HL-60/S4 (cell line): Measurements from ENCODE around the gene SORT1.
"Not testable (repeated sequence)": the region's sequence is repeated elsewhere in the genome, so short reads cannot be mapped to it uniquely, and the experiment has no call there.

ENCODE experiments used
- in situ Hi-C: fragments of 300-500 bp; cut with MboI; formaldehyde crosslinking; loops from 2 replicates; pipeline ENCODE4 v1.14.3; 2022; ENCODE audit warnings: low sequenced_read_pairs

SORT1 gene

GRCh38 chr1:109397581-109398342, at the start of gene SORT1:
SORT1 (minus strand) TSS chr1:109397918; CDS start chr1:109397892, 26 bp downstream.
- in situ Hi-C loops, result no loop called here

GRCh38 chr1:109445949-109446695, 48.4 kb upstream of the SORT1 start:
- in situ Hi-C loops, result not testable (repeated sequence)

GRCh38 chr1:109444346-109444745, 46.6 kb upstream of the SORT1 start:
- in situ Hi-C loops, result no loop called here

DNA sequence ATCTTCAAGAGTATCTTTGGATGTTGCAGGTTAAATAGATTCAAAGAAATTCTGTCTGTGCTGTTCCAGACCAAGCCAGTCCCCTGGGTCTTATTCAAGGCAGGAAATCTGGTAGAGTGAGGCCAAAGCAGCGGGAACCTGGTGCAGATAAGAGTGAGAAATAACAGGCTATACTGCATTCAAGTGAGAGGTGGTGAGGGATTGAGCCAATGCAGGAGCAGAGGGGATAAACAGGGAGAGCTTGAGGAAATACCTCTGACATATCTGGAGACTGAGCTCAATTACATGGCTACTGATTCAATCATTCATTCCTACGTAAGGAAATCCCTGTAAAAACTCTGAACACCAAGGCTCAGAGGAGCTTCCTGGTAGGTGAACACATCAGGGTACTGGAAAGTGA, 45.8 kb upstream of the SORT1 start:
- in situ Hi-C loops, result no loop called here

- in situ Hi-C loops, result no loop called here
These were observed 43.4 kb upstream of the SORT1 start for GRCh38 chr1:109441069-109441468.

GRCh38 chr1:109438798-109439297, 41.1 kb upstream of the SORT1 start:
- in situ Hi-C loops, result no loop called here

DNA sequence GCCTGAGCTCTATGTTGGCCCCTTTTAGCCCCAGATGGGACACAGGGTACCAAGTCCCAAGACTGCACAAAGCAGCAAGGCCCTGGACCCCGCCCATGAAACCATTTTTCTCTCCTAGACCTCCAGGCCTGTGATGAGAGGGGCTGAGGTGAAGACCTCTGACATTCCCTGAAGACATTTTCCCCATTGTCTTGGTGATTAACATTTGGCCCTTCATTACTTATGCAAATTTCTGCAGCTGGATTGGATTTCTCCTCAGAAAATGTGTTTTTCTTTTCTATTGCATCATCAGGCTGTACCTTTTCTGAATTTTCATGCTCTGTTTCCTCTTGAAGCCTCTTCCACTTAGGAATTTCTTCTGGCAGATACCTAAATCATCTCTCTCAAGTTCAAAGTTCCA, 36.8 kb upstream of the SORT1 start:
- in situ Hi-C loops, result no loop called here

DNA sequence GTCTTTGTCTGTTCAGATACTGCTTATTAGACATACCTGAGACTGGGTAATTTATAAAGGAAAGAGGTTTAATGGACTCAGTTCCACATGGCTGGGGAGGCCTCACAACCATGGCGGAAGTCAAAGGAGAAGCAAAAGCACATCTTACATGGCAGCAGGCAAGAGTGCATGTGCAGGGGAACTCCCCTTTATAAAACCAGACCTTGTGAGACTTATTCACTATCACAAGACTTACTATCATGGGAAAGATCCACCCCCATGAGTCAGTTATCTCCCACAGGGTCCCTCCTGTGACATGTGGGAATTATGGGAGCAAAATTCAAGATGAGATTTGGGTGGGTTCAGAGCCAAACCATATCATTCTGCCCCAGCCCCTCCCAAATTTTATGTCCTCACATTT, 35.6 kb upstream of the SORT1 start:
- in situ Hi-C loops, result no loop called here

- in situ Hi-C loops, result no loop called here
These were observed 34.6 kb upstream of the SORT1 start for GRCh38 chr1:109432336-109432735.

DNA sequence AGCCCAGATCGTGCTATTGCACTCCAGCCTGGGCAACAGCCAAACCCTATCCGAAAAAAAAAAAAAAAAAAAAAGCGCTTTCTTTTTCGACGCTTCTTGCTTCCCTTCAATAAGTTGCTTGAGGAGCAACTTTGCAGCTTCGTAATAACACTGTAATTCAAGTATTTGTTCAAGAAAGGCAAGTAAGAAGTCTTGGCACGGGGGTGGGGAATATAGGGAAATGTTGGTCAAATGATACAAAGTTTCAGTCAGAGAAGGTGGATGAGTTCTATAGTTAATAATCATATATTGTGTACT, 29.4 kb upstream of the SORT1 start:
- in situ Hi-C loops, result no loop called here

GRCh38 chr1:109426281-109427170, 28.8 kb upstream of the SORT1 start, which contains the start of gene PSMA5:
PSMA5 (minus strand) TSS chr1:109426448; CDS start chr1:109426330, 118 bp downstream.
- in situ Hi-C loops, result no loop called here

DNA sequence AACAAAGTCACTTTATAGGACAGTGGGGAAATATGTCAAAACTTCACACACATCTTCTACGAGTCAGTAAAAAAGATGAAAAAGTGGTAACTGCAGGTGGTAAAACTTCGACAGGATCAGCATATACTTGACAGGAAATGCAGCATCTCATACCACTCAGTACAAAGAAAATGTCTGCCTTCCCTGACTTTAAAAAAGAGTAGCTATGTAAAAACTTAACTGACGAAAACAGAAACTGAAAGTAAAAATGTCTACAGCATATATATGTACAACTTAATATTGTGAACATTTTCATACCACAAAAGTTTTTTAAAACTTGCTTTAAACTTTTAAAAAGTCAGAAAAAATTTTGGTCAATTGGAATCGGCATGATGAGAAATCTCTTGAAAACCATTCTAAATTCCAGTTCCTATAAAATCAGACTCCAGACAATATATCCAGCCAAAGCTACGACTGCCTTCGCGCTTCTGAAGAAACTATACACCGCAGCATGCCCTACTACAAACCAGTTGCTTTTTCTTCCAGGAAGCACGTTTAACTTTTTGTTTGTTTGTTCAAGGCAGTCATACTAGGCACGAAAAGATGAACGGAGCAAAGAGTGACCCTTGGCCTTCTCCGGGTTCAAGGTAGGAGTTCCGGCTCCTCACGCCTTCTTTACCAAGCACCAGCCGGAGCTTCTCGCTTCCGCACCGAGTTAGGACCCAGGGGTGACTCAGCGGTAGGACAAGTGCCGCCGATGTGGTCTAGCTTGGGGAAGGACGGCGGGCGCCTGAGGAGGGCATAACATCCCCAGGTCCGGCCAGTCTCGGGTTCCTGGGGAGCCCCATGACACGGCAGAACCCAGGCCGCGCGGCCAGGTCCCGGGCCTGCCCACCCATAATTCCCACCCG, 27.9 kb upstream of the SORT1 start:
- in situ Hi-C loops, result no loop called here

- in situ Hi-C loops, result no loop called here
These were observed 25.8 kb upstream of the SORT1 start for GRCh38 chr1:109423498-109423897.

GRCh38 chr1:109412551-109412950, 14.8 kb upstream of the SORT1 start:
- in situ Hi-C loops, result no loop called here

GRCh38 chr1:109404838-109405237, 7.1 kb upstream of the SORT1 start:
- in situ Hi-C loops, result loop anchor here (5.0 to 10.0 kb wide), 2 partner anchors 128 to 130 kb away; partner anchors contain the start of gene GPR61

DNA sequence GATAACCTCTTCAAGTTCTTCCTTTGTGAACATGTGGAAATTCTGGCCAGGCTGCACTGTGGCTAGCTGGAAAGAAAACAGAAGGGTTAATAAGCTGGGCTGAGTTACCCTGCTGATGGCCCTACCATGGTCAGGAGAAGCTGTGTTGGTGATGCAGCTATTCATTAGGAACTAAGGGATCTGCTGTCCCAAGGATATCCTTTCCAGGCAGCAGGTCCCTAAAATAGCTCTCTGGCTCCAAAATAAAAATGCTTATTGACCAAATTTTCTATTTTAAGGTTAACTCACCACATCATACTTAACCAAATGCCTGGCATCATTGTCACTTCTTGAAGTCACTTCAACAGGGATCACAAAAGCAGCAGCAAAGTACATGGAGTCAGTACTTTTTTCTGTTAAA, 4.3 kb upstream of the SORT1 start:
- in situ Hi-C loops, result loop anchor here (5.0 to 10.0 kb wide), 2 partner anchors 125 to 133 kb away; partner anchors contain the start of gene GPR61

DNA sequence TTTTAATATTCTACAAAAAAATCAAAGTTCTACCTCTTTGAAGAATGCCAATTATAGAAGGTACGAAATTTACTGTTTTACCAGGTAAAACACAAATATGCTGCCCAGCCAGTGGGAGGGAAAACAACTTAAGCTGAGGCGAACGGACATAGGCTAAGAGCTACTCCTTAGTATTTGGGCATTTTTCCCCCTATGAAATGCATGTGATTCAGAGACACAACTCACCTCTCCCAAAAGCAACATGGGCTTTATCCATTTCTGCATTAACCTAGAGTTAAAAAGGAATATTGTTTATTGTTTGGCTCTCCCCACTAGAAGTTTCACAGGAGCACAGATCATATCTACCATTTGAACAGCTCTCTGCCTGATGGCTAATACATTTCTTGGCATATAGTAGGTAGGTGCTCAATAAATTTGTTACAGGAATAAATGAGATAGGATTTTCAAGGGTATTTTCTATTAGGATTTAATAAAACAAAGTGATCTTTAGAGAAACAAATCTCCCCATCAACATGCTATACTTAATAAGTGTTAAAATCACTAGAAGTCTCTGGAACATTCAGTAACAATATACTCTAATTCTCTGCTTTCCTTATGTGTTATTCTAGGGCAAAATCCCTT, 2.4 kb upstream of the SORT1 start:
- in situ Hi-C loops, result loop anchor here (5.0 to 10.0 kb wide), 2 partner anchors 123 to 135 kb away; partner anchors contain the start of gene GPR61

GRCh38 chr1:109399326-109399957, 1.7 kb upstream of the SORT1 start:
- in situ Hi-C loops, result no loop called here
